Mucosa of descending colon (tissue), 3 donors: ENCODE data around the gene C4orf51. TPM values are rescaled to one million over a fixed set of nuclear protein-coding genes. Genes with fewer than 3 reads are reported as not detected.

Experiments
- ATAC-seq: fragments of 200-7000 bp; cut with Tn5 transposase; one replicate; pipeline ENCODE4 v1.9.1; 2020; ENCODE audit warnings: mild to moderate bottlenecking, moderate library complexity
- DNase-seq, 3 donors: peaks; one replicate each; pipeline ENCODE4 v3.0.0-alpha.2; 2020
- H3K36me3 ChIP-seq: fragments of 200-600 bp; one replicate; pipeline ENCODE4 v1.8.0; 2021; ENCODE audit warnings: low read depth, mild to moderate bottlenecking
- H3K4me1 ChIP-seq: fragments of 200-600 bp; one replicate; pipeline ENCODE4 v1.8.0; 2021; ENCODE audit warnings: low read depth, mild to moderate bottlenecking
- H3K4me3 ChIP-seq: fragments of 200-600 bp; one replicate; pipeline ENCODE4 v1.8.0; 2021; ENCODE audit warnings: mild to moderate bottlenecking
- H3K9me3 ChIP-seq: fragments of 200-600 bp; one replicate; pipeline ENCODE4 v1.8.0; 2021; ENCODE audit warnings: mild to moderate bottlenecking
- intact Hi-C, 2 donors: fragments of 100-400 bp; cut with DNase I in 1 of 2; cut with micrococcal nuclease in 1 of 2; formaldehyde crosslinking; loops; one replicate each; pipeline versions ENCODE4 v1.11.0 to v1.11.1; 2022; cut with DNase I, micrococcal nuclease
- total RNA-seq, 3 donors: library from RNA; stranded (reverse); fragmentation: NEBNext Ultra II Directional in 2 of 3; extraction: Animal tissue kit (Norgen Biotek cat#: 25700) in 2 of 3; gene quantifications; one replicate each; pipeline versions ENCODE4 v1.2.1 to v1.2.4, GENCODE V29; 2021 to 2023
- TF ChIP-seq, protein P1 (sequence below): fragments of 200-600 bp; IDR thresholded peaks from one replicate; pipeline ENCODE4 v1.8.0; 2022; ENCODE audit warnings: antibody characterized with exemption, mild to moderate bottlenecking
- donor health status: DM: no; HTN: no; CAD: no; lungs with moderate emphysema.
- donor health status: DM: no; HTN: no; CAD: no.
- donor health status: DM: no; HTN: yes; CAD: no.

The C4orf51 gene
- total RNA-seq, 3 donors from 2014 or later = not detected

- H3K36me3 ChIP-seq = peaks cover 6% of the 10 kb centered on the region
- intact Hi-C loops = no loop called here
- ATAC-seq = no peak
Measured at GRCh38 chr4:145774473-145774872, 94.5 kb downstream of the C4orf51 start.

GRCh38 chr4:145775406-145775805, 95.5 kb downstream of the C4orf51 start:
- DNase-seq (no peak), ATAC-seq (no peak)
- Histone ChIP-seq H3K9me3 (no peaks in the 10 kb centered on the region), H3K4me3 (no peak overlapping the region), H3K4me1 (no peaks in the 10 kb centered on the region), H3K36me3 (peaks cover 6% of the 10 kb centered on the region)
- TF ChIP-seq, protein P1, sequence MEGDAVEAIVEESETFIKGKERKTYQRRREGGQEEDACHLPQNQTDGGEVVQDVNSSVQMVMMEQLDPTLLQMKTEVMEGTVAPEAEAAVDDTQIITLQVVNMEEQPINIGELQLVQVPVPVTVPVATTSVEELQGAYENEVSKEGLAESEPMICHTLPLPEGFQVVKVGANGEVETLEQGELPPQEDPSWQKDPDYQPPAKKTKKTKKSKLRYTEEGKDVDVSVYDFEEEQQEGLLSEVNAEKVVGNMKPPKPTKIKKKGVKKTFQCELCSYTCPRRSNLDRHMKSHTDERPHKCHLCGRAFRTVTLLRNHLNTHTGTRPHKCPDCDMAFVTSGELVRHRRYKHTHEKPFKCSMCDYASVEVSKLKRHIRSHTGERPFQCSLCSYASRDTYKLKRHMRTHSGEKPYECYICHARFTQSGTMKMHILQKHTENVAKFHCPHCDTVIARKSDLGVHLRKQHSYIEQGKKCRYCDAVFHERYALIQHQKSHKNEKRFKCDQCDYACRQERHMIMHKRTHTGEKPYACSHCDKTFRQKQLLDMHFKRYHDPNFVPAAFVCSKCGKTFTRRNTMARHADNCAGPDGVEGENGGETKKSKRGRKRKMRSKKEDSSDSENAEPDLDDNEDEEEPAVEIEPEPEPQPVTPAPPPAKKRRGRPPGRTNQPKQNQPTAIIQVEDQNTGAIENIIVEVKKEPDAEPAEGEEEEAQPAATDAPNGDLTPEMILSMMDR = no peak
- intact Hi-C loops = no loop called here

More at GRCh38 chr4:145774473-145774872, 94.5 kb downstream of the C4orf51 start:
- no peak for DNase-seq
- H3K4me1 ChIP-seq = no peaks in the 10 kb centered on the region
- TF ChIP-seq, protein P1 = no peak
- no peak overlapping the region for H3K4me3 ChIP-seq
- no peaks in the 10 kb centered on the region for H3K9me3 ChIP-seq

GRCh38 chr4:145776208-145776607, 96.3 kb downstream of the C4orf51 start:
- no peak for DNase-seq
- intact Hi-C loops = no loop called here
- Histone ChIP-seq H3K9me3 (no peaks in the 10 kb centered on the region), H3K4me1 (no peaks in the 10 kb centered on the region), H3K36me3 (peaks cover 6% of the 10 kb centered on the region), H3K4me3 (no peak overlapping the region)
- no peak for ATAC-seq
- TF ChIP-seq, protein P1 = no peak

- Histone ChIP-seq H3K36me3 (no peaks in the 10 kb centered on the region), H3K4me1 (no peaks in the 10 kb centered on the region), H3K9me3 (no peaks in the 10 kb centered on the region), H3K4me3 (no peak overlapping the region)
- DNase-seq = no peak
- intact Hi-C loops = no loop called here
- no peak for ATAC-seq
- TF ChIP-seq, protein P1 = no peak
Measured at GRCh38 chr4:145779319-145779801, 99.4 kb downstream of the C4orf51 start.

DNA sequence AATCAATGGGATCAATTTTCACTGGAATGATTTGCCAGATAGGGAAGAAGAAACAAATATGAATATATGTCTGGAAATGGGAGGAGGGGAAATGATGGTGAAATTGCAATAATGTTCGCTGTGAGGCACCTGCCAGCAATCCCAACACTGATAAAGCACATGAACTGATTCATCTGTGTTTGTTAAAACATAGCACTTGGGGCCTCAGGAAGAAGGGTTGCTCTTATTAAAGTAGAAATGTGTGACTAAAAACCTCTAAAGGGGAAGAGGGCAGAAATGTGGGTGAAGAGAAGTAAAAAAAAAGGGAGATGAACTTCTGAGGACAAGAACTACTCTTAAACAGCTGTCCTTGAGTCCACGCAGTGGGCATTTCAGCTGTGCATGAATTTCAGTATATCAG, 101.4 kb downstream of the C4orf51 start:
- ATAC-seq = no peak
- intact Hi-C loops = no loop called here
- Histone ChIP-seq H3K36me3 (no peaks in the 10 kb centered on the region), H3K9me3 (no peaks in the 10 kb centered on the region), H3K4me3 (no peak overlapping the region), H3K4me1 (no peaks in the 10 kb centered on the region)
- TF ChIP-seq, protein P1 = no peak
- DNase-seq = no peak

Other genes with a start within 250 kb of the C4orf51 start
- gene SMAD1, start 198.3 kb upstream of the C4orf51 start, total RNA-seq = 10 to 100 TPM; 34.9 to 47.4 (median 39.3) TPM
- gene MMAA, start 60.8 kb upstream of the C4orf51 start, total RNA-seq = 10 to 100 TPM; 12.9 to 20.8 (median 18.1) TPM